ENCODE data around the gene KLHDC4. TPM values are rescaled to one million over a fixed set of nuclear protein-coding genes. Genes with fewer than 3 reads are reported as not detected.
"Not testable (repeated sequence)": the region's sequence is repeated elsewhere in the genome, so short reads cannot be mapped to it uniquely, and the experiment has no call there.

Gene KLHDC4
- total RNA-seq, 1 donor from 2014 or later, result 19.2 TPM

- no peak for FAIRE-seq
- no peak for DNase-seq (ENCODE audit: low spot score in 2 of 2)
Measured at GRCh38 chr16:87724490-87725291, 41.1 kb downstream of the KLHDC4 start.

DNA sequence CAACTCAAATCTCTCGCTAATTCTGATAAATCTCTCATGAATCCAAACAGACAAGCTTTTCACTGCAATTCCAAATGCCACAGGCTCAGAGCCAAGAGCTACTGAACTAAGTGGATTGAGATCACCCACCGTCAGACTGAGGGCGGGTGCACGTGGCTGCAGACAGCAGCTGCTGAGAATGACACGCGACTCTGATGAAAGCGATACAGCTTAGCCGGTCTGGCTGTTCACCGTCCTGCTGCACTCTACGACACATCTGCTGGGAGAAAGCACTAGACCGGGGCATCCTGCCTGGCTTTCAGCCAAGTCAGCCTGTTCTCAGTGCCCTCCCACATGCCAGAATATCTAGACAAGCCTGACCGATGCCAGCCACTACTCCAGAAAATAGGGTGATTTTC is 42.6 kb downstream of the KLHDC4 start:
- no peak for FAIRE-seq
- peak; percentile 86 to 89 for DNase-seq (ENCODE audit: low spot score in 2 of 2)

DNA sequence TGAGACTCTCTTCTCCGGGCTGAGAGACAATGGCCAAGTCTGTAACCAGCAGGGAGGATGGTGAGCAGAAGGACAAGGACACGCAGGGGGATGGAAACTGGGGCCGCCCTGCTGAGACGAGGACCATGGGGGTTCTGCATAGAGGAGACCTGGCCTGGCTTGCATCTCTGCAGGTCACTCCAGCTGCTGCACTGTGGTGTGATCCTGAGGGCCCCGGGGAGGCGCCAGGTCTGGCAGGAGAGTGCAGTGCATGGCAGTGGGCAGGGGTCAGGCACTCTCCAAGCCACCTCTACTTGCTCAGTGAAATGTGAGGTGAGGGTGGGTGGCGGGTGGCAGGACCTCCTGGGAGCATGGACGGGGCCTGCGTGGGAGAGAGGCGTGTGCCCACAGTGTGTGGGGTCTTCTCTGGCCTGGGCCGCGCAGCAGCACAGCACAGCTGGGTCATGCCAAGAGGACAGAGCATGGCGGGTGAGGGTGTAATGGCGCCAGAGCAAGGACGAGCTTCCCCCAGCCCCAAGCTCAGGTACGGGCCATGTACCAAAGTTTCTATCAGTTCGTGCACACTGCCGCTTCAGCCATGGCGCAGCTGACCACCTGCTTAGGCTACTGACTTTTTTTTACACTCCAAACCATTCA is 43.1 kb downstream of the KLHDC4 start:
- DNase-seq (ENCODE audit: low spot score in 2 of 2), result no peak
- FAIRE-seq, result no peak

DNA sequence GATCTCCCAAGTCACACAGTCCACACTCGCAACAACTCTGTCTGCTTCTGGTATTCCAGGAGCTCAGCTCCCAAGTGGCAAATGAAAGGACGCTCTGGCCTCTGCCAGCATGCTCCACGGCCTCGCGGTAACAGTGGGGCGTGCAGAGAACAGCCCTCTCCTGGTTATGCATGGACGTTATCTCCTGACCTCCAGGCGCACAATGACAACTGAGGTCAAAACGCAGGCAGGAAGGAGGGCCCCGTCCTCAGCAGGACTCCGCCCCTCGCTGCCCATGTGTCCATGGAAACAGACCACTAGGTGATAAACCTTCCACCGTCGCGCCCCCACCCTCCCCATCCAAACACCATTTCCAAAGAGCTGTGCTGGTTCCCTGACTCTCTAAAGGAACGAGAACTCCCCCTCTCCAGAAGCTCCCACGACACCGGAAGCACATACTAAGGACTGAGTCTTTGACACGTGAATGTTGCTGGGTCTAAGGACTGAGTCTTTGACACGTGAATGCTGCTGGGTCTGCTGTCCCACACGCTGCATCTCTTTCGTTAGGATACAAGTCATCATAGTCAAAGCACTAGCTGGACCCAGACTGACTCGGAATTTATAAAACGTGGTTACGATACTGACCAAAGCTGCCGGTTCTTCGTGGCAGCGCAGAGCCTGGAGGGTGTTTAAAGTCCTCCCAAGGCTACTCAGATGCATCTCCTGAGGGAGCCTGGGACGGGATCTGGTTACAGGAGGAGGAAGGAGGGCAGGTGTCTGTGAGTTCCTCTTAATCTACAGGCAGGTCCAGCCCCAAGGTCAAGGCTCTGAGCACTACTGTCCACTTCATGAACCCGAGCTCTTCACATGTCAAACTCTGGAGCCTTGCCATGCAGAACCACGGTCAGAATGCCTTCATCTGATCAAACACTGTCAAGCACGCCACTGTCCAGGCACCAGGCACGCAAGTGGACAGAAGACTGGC is 43.9 kb downstream of the KLHDC4 start:
- no peak for DNase-seq (ENCODE audit: low spot score in 2 of 2)
- no peak for FAIRE-seq

DNA sequence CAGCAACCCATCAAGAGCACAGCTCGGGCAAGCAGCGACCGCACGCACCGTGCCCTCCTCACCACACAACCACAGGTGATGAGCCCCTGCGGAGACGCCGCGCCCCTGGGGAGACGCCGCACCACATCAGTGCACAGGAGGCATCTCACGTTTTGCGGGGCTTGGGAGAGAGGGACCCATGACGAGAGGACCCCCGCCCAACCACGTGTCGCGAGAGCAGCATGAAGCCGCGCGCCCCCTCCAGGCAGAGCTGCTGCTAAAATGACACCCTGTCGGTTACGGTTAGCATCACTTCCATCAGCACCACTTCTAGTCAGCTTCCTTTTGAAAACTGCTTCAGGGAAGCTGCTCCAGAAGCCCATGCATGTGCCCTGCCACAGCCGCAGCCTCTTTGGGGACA is 45.3 kb downstream of the KLHDC4 start:
- DNase-seq (ENCODE audit: low spot score in 2 of 2) (no peak), FAIRE-seq (no peak)

GRCh38 chr16:87718831-87719230 is 47.0 kb downstream of the KLHDC4 start:
- FAIRE-seq; DNase-seq (ENCODE audit: low spot score in 2 of 2): not testable (repeated sequence)

DNA sequence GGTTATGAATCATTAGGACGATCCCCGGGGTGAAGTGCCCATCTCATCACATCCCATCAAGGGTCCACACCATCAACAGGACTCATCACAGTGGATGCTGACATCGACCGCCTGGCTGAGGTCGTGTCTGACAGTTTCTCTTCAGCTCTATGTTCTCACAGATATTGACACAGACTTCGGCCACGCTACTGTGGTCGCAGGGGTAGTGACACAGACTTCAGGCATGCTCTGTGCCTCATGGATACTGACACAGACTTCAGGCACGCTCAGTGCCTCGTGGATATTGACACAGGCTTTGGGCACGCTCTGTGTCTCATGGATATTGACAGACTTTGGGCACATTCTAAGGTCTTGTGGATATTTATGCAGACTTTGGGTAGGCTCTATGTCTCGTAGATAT is 50.1 kb downstream of the KLHDC4 start:
- FAIRE-seq (no peak), DNase-seq (ENCODE audit: low spot score in 2 of 2) (no peak)

- DNase-seq (ENCODE audit: low spot score in 2 of 2) (no peak), FAIRE-seq (no peak)
Measured at GRCh38 chr16:87715231-87715630, 50.6 kb downstream of the KLHDC4 start.

DNA sequence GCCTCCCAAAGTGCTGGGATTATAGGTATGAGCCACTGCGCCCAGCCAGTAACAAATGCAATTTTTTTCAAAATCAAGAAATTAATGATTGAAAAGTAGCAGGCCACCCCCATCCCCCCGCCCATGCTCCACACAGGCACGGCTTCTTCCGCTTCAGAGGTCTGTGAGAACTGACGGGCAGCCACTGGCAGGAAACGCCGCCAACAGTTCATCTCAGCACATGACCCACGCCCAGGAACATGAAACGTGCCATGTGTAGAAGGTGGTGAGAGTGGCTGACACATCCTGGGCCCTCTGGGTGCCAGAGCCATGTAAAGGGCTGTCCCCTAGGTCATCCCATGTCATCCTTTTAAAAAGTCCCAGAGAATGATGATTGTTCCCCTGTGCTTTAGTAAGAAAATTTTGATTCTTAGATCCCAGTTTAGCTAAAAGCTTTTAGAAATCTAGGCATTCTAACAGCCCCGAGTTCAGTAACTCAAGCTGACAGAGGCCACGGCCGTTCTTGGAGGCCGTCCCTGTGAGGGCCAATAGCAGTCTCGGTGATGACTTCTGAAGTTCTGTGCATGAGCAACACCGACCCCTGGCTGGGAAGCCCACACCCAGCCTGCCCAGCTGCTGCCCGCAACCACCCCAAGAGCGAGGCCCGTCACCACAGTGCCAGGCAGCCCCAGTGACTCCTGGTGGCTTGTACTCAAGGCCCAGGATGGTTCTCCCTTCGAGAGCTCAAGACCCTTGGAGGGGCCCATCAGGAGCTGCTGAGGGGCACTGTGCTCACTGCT is 52.1 kb downstream of the KLHDC4 start:
- no peak for FAIRE-seq
- no peak for DNase-seq (ENCODE audit: low spot score in 2 of 2)

- FAIRE-seq, result no peak
- DNase-seq (ENCODE audit: low spot score in 2 of 2), result no peak
Measured at GRCh38 chr16:87712184-87712762, 53.5 kb downstream of the KLHDC4 start.

DNA sequence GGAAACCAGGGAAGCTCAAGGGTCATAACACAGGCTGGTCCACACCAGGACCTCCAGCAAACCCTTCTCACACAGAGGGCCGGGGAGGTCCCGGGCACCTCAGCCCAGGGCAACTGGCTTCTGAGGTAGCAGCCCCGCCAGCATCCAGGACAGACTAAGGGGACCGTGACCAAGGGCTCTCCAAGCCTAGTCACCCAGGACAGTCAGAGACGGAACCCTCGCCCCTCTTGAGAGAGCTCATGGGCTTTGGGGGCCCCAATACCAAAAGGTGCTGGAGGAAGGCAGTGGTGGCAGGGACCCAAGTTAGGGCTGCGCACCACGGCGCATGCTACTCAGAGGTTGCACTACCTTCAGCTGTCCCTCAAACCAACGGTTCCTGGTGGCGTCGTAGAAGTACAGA is 54.9 kb downstream of the KLHDC4 start:
- no peak for DNase-seq (ENCODE audit: low spot score in 2 of 2)
- FAIRE-seq, result no peak

- no peak for FAIRE-seq
- no peak for DNase-seq (ENCODE audit: low spot score in 2 of 2)
Measured at GRCh38 chr16:87709677-87710076, 56.1 kb downstream of the KLHDC4 start.

DNA sequence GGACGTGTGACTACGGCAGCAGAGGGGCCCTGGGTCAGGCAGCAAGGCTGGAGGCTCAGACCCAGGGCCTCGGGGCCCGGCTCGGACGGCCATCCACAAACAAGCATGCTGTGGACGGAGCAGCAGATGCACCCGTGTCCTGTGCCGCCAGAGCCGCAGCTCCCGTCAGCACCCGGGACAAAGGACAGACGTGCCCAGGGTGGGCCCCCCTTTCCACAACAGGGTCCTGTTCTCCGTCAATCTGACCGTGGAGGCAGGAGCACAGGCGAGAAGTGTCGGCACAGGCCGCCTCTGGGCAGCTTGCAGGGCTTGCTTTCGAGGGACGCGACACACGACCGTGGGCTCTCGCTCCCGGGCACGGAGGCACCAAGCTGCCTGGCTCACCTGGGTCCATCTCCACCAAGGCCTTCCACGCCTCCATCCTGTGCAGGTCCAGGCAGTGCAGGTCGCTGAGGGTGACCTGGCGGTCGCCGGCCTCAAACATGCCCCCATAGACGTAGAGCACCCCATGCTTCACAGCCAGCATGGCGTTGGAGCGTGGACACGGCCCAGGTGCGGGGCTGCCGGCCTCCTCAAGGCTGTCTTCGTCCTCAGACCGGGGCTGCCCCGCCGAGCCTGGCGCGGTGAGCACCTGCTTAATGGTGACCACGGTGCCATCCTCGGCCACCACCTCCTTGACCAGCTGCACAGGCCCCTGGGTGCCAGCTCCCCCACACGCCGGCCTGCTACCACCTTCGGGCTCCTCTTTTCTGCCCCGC is 56.7 kb downstream of the KLHDC4 start:
- no peak for DNase-seq (ENCODE audit: low spot score in 2 of 2)
- no peak for FAIRE-seq

- FAIRE-seq (no peak), DNase-seq (ENCODE audit: low spot score in 2 of 2) (no peak)
Measured at GRCh38 chr16:87707714-87708580, 57.8 kb downstream of the KLHDC4 start.

DNA sequence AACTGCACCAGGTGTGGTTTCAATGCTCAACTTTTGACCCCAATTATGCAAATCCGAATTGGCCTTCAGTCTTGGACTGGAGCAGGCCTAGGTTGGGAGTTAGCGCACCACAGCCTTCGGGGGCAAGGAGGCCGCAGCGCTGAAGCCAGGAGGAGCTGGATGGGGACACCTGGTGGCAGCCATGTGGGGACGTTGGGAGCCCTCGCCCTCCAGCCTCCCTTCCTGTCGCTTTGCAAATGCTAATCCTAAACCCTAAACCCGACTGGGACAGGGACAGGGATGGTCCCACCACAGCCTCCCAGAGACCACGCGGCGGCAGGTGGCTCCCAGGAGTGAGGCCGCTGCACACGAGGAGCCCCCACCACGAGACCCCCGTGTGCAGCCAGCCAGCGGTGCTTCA is 58.7 kb downstream of the KLHDC4 start:
- FAIRE-seq, result no peak
- no peak for DNase-seq (ENCODE audit: low spot score in 2 of 2)

- FAIRE-seq (no peak), DNase-seq (ENCODE audit: low spot score in 2 of 2) (no peak)
Measured at GRCh38 chr16:87706278-87707000, 59.3 kb downstream of the KLHDC4 start.

- DNase-seq (ENCODE audit: low spot score in 2 of 2), result no peak
- no peak for FAIRE-seq
Measured at GRCh38 chr16:87705771-87706277, 60.0 kb downstream of the KLHDC4 start.
